Left ventricle myocardium inferior (tissue), 1 donor: ENCODE measurements around the gene TMEM43. TPM values are rescaled to one million over a fixed set of nuclear protein-coding genes. Genes with fewer than 3 reads are reported as not detected.

Experiments used
- DNase-seq: peaks from one replicate; pipeline ENCODE4 v3.0.0-alpha.2; 2020
- H3K27ac ChIP-seq: fragments of 200-600 bp; replicated peaks from 2 replicates; pipeline ENCODE4 v1.8.0; 2021
- H3K27me3 ChIP-seq: fragments of 200-600 bp; 2 replicates; pipeline ENCODE4 v1.8.0; 2021; ENCODE audit warnings: low read depth
- H3K36me3 ChIP-seq: fragments of 200-600 bp; 2 replicates; pipeline ENCODE4 v1.8.0; 2021
- H3K4me1 ChIP-seq: fragments of 200-600 bp; 2 replicates; pipeline ENCODE4 v1.8.0; 2021
- H3K4me3 ChIP-seq: fragments of 200-600 bp; 2 replicates; pipeline ENCODE4 v1.8.0; 2021; ENCODE audit warnings: mild to moderate bottlenecking, moderate library complexity
- H3K9me3 ChIP-seq: fragments of 200-600 bp; replicated peaks from 2 replicates; pipeline ENCODE4 v1.8.0; 2021
- intact Hi-C: fragments of 100-400 bp; cut with micrococcal nuclease; formaldehyde crosslinking; loops from one replicate; pipeline ENCODE4 v1.11.0; 2022
- total RNA-seq: library from RNA; stranded (reverse); fragmentation: NEBNext Ultra II Directional; extraction: Animal tissue kit (Norgen Biotek cat#: 25700); gene quantifications from one replicate; pipeline ENCODE4 v1.2.1, GENCODE V29; 2021
- TF ChIP-seq, protein P1 (sequence below): fragments of 200-600 bp; IDR thresholded peaks from 2 replicates; pipeline ENCODE4 v1.8.0; 2021; ENCODE audit warnings: antibody characterized with exemption, mild to moderate bottlenecking, borderline replicate concordance
- donor health status: DM: no; HTN: yes; CAD: no; lungs with severe emphysema.

Gene TMEM43
- total RNA-seq, 1 donor from 2014 or later: 44.4 TPM

DNA sequence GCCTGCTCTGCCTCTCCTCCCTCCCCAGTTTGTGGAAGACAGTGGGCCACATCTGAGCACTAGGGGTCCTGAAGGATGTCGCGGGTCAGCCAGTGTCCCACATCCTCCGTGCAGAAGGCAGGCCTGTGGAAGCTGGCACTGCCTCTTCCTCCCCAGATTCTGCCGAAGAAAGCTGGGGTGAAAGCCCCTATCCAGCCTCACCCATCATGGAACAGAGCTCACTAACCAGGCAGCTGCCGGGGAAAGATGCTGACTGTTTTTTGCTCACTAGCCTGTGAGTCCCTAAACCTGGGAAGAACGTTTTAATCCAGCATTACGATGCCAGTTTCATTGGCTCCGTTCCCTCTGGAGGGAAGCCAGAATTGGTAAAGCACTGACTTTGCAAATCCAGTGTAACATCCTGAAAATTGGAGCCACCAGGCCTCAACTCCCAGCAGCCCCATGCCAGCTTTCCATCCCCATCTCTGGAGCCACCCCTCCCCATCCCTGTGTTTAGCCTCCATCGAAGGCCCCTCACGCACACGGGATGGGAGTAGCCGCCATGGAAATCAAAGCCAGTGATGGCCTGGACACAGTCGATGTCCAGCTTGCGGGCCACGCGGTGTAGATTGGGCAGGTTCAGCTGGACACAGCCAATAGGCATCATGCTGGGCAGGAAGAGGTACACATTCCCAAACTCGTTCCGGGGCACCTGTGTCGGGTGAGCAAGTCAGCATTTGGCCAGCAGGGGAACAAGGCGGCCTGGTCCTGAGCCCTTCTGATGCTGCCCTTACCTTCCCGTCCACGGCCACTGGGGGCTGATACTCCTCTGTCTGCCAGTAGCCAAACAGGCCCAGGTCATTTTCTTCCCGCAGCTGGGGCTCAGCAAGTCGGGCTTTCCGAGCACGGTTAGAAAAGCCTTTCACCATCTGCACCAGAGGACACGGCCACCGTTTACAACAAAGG lies 23.5 kb downstream of the TMEM43 start:
- intact Hi-C loops: no loop called here
- Histone ChIP-seq H3K36me3 (peaks cover 62% of the 10 kb centered on the region), H3K27me3 (no peaks in the 10 kb centered on the region), H3K4me1 (peaks cover 32% of the 10 kb centered on the region), H3K4me3 (no peak overlapping the region), H3K27ac (no peak overlapping the region), H3K9me3 (no peaks in the 10 kb centered on the region)
- TF ChIP-seq, protein P1, sequence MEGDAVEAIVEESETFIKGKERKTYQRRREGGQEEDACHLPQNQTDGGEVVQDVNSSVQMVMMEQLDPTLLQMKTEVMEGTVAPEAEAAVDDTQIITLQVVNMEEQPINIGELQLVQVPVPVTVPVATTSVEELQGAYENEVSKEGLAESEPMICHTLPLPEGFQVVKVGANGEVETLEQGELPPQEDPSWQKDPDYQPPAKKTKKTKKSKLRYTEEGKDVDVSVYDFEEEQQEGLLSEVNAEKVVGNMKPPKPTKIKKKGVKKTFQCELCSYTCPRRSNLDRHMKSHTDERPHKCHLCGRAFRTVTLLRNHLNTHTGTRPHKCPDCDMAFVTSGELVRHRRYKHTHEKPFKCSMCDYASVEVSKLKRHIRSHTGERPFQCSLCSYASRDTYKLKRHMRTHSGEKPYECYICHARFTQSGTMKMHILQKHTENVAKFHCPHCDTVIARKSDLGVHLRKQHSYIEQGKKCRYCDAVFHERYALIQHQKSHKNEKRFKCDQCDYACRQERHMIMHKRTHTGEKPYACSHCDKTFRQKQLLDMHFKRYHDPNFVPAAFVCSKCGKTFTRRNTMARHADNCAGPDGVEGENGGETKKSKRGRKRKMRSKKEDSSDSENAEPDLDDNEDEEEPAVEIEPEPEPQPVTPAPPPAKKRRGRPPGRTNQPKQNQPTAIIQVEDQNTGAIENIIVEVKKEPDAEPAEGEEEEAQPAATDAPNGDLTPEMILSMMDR: no peak
- no peak for DNase-seq

DNA sequence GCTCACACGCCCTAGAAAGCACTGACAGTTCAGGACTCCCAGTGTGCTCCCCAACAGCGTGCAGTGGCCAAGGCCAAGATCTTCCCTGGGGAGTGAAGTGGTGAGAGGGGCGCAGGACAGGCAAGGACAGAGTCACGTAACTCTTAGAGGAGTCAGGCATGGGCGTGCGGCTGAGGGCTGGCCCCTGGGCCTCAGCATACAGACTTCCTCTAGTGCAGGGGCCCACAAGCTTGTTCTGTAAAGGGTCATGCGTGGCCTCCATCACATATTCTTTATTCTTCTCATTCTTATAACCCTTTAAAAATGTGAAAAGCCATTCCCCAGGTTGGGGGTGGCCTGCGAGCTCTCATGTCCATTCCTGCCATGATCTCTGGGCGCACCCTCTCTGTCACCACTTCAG lies 25.2 kb downstream of the TMEM43 start:
- H3K9me3 ChIP-seq: no peaks in the 10 kb centered on the region
- peaks cover 14% of the 10 kb centered on the region for H3K4me1 ChIP-seq
- H3K27ac ChIP-seq: no peak overlapping the region
- DNase-seq: no peak
- intact Hi-C loops: no loop called here
- no peaks in the 10 kb centered on the region for H3K27me3 ChIP-seq
- H3K36me3 ChIP-seq: peaks cover 73% of the 10 kb centered on the region
- H3K4me3 ChIP-seq: no peak overlapping the region
- TF ChIP-seq, protein P1: no peak

DNA sequence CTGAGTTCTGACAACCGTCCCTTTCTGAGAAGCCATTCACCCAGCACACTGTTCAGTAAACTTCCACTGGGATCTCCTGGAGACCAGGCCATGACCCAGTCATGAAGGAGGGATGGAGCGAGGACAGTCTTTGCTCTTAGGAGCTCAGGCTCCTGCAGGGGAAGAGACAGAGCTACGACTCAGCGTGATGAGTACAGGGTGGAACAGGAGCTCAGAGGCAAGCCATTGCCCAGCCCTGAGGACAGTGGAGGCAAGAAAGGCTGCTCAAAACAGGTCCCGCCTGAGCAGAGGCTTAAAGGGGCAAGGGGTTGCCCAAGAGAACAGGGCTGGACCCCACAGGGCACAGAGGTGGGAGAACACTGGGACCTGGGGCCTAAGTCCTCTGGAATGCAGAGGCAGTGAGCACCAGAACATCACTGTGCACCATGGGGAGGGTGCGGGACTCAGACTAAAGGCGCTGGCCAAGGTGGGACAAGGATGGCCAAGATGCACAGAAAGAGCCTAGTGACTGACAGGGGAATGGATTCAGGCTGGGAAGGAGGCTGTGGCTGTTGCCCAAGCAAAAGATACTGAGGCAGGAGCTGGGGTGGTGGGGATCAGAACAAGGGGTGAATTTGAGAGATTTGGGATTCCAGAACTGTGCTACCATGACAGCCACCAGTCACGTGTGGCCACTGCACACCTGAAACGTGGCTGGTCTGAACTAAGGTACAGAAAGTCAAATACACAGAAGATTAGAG lies 25.8 kb downstream of the TMEM43 start:
- Histone ChIP-seq H3K27ac (no peak overlapping the region), H3K27me3 (no peaks in the 10 kb centered on the region), H3K4me1 (peaks cover 8% of the 10 kb centered on the region), H3K9me3 (no peaks in the 10 kb centered on the region), H3K36me3 (peaks cover 77% of the 10 kb centered on the region), H3K4me3 (no peak overlapping the region)
- no peak for DNase-seq
- TF ChIP-seq, protein P1: no peak
- intact Hi-C loops: no loop called here

DNA sequence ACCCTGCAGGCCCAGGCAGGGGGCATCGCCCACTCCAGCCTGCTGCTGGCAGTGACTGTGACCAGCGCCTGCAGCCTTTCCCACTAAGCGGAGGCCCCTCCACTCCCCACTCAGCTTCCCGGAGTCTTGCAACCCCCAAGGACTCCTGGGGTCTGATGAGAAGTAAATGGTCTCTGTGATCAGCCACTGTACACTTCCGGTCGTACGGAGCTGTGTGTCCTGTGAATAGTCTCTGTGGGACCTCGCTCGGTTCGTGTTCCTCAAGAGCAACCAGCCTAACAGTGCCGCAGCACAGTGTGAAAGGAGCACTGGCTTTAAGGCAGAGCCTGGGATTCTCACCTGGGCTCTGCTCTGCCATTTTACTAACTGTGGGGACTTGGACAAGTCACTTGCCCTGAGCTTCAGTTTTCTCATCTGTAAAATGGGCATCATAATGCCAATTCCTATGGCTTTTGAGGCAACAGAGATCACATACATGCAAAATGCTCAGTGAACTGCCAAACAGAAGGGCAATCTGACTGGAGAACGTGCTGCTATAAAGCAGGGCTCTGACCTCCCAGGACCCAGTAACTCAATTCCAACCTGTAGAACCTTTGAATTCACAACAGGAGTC lies 26.7 kb downstream of the TMEM43 start:
- Histone ChIP-seq H3K4me1 (no peaks in the 10 kb centered on the region), H3K27ac (no peak overlapping the region), H3K27me3 (no peaks in the 10 kb centered on the region), H3K9me3 (no peaks in the 10 kb centered on the region), H3K36me3 (peaks cover 77% of the 10 kb centered on the region), H3K4me3 (no peak overlapping the region)
- TF ChIP-seq, protein P1: no peak
- no peak for DNase-seq
- intact Hi-C loops: no loop called here

DNA sequence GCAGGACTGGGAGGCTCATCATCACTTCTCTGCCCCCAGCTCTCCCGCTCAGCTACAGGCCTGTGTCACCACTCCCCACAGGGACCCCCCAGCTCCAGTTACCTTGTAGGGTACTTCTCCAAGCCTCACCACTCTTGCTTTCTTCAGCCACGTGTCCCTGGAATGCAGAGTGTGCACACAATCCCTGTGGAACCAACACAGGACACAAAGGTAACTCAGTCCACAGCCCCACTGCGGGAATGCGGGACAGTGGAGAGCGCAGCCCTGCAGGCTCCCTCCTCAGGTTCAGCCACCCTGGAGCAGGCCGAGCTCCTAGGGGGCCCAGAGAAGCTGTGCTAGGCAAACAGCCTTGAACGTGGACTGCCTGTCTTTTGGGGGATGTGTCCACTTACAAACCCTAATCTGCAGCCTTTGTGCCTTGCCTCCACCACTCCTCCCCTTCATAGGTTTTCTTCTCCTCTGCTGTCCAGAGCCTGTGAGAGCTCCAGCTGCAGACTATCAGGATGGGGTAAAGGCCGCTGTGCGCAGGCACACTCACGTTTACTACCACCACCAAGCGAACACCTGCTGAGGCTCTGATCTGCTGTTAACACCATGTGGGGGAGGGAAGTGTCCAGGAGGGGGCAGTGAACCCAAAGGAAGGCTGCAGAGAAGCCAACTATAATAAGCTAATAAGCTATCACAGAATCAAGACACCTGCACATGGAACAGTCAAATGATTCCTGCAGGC lies 27.5 kb downstream of the TMEM43 start:
- Histone ChIP-seq H3K27ac (no peak overlapping the region), H3K4me3 (no peak overlapping the region), H3K9me3 (no peaks in the 10 kb centered on the region), H3K36me3 (peaks cover 78% of the 10 kb centered on the region), H3K4me1 (no peaks in the 10 kb centered on the region), H3K27me3 (no peaks in the 10 kb centered on the region)
- intact Hi-C loops: no loop called here
- DNase-seq: no peak
- TF ChIP-seq, protein P1: no peak
